Stimulated activated CD4-positive, alpha-beta T cell treated with anti-CD3 and anti-CD28 coated beads, Interleukin-15, amount 100 ng/mL, for 1 hour (primary cell): Measurements from ENCODE around the gene YAF2.

Experiments used
- DNase-seq, 2 donors: peaks; one replicate each; pipeline ENCODE4 v3.0.0-alpha.2; 2020; ENCODE audit warnings: low read depth in 1 of 2, low spot score in 1 of 2

The YAF2 gene

GRCh38 chr12:42145552-42146215 lies 92.4 kb downstream of the YAF2 start:
- no peak for DNase-seq

DNA sequence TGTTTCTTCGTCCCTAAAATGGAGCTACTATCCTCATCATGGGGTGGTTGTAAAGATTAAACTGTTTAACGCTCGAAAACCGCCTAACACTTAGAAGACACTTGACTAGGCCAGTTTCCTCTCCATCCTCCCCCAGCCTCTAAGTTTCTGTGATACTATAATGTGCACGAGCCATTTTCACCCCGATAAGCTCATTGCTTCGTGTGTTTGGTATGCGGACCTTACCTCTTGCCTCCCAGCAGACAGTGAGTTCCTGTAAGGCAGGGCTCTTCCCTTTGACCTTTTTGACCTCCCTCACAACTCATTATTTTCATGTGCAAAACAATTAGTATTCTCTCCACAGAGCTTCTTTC lies 92.9 kb downstream of the YAF2 start:
- no peak for DNase-seq

DNA sequence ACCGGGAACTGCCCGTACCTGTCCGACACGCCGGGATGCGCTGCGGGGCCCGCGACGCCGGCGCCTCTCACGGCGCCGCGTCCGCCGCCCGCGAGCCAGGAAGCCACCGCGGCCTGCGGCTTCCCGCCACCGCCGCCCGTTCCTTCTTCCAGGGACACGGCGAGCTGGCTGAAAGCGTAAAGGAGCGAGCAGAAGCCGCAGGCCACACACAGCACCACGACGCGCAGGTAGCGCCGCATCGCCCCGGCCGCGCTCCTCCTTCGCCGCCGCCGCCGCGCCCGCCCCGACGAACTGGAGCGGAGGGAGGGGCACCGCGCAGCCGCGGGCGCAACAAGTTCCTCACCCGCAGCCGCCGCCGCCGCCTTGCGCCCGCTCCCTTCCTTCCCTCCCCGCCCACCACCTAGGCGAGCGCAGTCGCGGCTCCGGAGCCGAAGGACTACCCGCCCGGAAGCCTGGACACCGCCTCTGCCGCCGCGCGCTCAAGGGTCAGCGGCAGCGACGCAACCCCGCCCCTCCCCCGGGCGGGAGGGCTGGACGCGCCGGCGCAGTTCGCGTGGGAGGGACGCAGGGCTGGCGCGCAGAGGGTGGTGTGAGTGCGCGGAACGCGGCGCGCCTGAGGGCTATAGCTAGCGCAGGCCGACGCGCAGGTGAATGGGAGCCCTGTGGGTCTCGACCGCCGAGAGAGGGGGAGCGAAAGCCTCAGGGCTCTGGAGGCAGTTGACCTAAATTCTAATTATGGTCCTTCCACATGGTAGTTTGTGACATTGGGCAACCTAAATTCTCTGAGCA lies 93.4 kb downstream of the YAF2 start, which contains the start of gene GXYLT1:
GXYLT1 (minus strand) TSS at position 467 of the 789 bp plus-strand sequence; CDS start at position 239, 228 bp downstream.
- peak; percentile 65 to 72 for DNase-seq

GRCh38 chr12:42144158-42144407 lies 94.0 kb downstream of the YAF2 start:
- no peak for DNase-seq

GRCh38 chr12:42143452-42144157 lies 94.4 kb downstream of the YAF2 start:
- no peak for DNase-seq

DNA sequence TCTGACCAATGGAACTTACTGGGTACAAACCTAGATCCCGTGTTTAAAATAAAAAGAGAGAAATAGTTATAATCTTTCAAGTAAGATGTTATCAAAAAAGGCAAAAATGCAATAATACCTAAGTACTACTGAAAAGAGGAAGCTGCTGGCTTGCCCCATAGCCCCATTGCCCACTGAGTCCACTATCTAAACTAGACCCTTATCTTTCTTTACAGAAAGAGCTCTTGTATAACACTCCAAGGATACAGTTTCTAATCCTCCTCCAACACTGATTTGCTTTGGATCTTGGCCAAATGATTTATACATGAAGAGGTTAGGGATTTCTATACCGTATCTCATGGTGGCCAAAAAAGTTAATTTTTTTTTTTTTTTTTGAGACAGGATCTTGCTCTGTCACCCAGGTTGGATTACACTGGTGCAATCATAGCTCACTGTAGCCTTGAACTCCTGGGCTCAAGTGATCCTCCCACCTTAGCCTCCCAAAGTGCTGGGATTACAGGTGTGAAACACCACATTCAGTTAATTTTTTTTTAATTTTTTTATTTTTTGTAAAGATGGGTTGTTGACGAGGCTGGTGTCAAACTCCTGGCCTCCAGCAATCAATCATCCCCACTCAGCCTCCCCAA lies 96.0 kb downstream of the YAF2 start:
- no peak for DNase-seq

DNA sequence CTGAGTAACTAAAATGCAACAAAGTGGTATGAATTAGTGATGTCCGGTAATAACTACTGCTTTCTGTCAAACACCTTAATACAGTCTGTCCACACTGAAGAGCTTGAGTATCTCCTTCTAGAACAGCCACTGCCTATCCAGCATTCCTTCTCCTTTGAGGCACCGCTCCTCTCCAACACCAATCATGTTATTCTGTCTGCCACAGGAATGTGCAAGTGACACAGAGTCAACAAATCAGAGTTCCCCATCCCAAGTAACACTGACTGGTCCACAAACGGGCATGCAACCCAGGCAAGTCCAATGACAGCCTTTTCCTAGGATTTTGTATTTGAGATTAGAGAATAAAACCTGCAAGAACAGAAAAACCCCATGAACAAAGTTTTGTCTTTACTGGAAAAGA lies 97.1 kb downstream of the YAF2 start:
- no peak for DNase-seq

DNA sequence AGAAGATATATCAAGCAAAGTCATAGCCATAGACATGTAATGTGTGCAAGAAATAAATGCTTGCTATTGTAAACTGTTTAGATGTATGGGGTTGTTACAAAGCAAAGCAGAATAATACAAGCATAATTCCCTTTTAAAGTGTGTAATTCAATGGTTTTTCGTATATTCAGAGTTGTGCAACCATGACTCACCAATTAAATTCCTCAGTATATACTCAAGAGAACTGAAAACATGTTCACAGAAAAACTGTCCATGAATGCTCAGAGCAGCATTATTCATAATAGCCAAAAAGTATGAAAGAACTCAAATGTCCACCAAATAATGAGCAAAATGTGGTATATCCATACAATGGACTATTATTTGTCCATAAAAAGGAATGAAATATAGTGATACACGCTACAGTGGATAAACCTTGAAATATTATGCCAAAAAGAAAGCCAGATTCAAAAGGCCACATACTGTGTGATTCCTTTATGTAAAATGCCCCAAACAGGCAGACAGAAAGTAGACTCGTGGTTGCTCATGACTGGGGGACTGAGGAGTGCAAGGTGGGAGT lies 102.7 kb downstream of the YAF2 start:
- no peak for DNase-seq

GRCh38 chr12:42130672-42131402 lies 107.2 kb downstream of the YAF2 start:
- DNase-seq = no peak

GRCh38 chr12:42129595-42130204 lies 108.3 kb downstream of the YAF2 start:
- no peak for DNase-seq

DNA sequence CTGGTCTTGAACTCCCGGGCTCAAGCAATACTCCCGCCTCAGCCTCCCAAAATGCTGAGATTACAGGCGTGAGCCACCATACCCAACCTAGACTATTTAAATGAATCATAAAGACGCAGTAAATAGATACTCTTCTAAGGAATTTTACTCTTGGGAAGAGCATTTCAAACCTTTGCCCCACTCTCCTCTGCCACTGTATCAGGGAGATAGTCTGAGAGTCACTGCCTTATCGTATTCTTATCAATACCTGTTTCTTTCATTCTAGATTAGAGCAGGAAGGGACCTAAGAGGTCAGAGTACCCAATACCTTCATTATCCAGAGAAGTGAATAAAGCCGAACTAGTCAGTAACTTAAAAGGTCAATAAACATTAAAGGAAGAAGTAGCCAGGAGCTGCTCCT lies 109.2 kb downstream of the YAF2 start:
- no peak for DNase-seq

GRCh38 chr12:42128327-42128726 lies 109.7 kb downstream of the YAF2 start:
- no peak for DNase-seq

- DNase-seq = no peak
Observed at GRCh38 chr12:42126963-42127362, 111.1 kb downstream of the YAF2 start.

GRCh38 chr12:42125388-42125767 lies 112.7 kb downstream of the YAF2 start:
- no peak for DNase-seq

- no peak for DNase-seq
Observed at GRCh38 chr12:42124764-42125387, 113.2 kb downstream of the YAF2 start.

DNA sequence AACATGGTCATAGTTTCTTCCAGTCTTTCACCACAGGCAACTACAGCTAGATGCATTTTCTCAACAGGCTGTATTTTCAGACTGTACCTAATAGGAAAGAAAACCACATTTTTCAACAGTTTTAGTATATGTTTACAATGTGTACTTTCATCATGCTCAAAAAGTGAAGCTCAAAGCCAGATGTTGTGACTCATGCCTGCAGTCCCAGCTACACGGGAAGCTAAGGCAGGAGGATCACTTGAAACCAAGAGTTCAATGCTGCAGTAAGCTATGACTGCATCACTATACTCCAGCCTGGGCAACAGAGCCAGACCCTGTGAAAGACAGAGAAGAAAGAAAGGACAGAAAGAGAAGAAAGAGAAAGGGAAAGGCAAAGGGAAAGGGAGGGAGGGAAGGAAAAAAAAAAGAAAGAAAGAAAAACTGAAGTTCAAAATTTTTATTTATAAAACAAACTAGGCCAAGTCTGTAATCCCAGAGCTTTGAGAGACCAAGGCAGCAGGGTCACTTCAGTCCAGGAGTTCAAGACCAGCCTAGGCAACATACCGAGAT lies 118.9 kb downstream of the YAF2 start:
- no peak for DNase-seq

DNA sequence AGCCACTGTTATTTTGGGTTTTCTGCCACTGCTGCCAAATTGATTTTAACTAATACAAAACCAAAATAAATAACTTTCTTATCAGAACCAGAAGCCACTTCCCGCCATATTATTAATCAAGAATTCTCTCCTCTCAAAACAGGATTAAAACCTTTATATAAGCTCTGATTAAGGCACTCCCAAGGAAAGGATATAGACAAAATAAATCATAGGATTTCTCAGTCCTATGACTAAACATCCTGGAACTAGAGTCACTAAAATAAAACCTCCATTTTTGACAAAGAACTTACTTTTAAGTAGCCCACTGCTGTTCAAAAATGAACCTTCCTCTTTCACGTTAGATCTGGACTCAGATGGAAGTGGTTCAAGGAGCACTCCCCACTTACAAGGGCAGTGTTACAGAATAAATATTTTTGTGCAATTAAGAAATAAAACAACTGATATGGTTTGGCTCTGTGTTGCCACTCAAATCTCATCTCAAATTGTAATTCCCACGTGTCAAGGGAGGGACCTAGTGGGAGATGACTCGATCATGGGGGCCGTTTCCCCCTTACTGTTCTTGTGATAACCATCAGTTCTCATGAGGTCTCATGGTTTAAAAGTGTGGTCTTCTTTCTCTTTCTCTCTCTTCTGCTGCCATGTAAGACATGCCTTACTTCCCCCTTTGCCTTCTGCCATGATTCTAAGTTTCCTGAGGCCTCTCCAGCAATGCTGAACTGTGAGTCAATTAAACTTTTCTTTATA lies 119.7 kb downstream of the YAF2 start:
- DNase-seq = no peak

DNA sequence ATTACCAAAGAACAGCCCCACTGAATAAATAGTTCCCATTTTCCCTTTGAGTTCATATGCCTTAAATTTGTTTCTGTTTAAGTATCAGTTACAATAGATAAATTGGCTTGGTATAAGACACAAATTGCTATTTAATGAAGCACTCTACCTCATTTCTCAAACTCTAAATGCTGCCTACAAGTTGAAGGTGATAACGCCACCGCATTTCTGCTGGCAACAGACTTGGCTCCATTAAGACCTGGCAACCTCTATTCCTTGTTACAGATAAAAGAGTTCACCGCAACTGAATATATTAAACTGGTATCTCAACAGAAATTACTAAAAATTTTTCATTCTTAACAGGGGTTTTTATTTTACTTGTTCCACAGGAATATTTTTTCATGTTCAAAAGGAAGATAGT lies 129.0 kb downstream of the YAF2 start:
- DNase-seq = no peak
